HG03025 (cell line): ENCODE data around the gene ATP5F1D.

Source experiments
- ATAC-seq: cut with Tn5 transposase; IDR thresholded peaks from one replicate; pipeline ENCODE4 v1.9.1; 2021; ENCODE audit warnings: mild to moderate bottlenecking, moderate library complexity; ENCODE audit not compliant: unreplicated experiment, low FRiP score

ATP5F1D gene

GRCh38 chr19:1268226-1269064 lies 26.9 kb downstream of the ATP5F1D start:
- no peak for ATAC-seq

DNA sequence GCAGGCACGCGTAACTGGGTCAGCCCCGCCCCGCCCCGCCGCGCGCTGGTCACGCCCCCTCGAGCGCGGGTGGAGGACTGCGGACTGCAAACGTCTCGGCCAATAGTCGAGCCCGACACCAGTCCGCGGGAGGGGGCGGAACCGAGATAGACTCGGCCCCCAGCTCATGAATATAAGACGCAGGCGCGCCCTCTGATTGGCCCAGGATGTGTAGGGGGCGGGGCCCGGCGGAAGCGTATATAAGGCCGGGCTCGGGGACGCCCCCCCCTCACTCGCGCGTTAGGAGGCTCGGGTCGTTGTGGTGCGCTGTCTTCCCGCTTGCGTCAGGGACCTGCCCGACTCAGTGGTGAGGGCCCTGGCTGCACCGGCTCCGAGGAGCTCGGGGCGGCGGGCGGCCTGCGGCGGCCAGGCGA lies 27.5 kb downstream of the ATP5F1D start, which contains the start of gene CIRBP:
TSS of gene CIRBP (plus strand) at position 268 of the 413 bp plus-strand sequence. CDS start 1,602 bp downstream, outside the sequence.
- ATAC-seq = peak; percentile 55

GRCh38 chr19:1269478-1270212 lies 28.1 kb downstream of the ATP5F1D start:
- ATAC-seq = peak; percentile 23

DNA sequence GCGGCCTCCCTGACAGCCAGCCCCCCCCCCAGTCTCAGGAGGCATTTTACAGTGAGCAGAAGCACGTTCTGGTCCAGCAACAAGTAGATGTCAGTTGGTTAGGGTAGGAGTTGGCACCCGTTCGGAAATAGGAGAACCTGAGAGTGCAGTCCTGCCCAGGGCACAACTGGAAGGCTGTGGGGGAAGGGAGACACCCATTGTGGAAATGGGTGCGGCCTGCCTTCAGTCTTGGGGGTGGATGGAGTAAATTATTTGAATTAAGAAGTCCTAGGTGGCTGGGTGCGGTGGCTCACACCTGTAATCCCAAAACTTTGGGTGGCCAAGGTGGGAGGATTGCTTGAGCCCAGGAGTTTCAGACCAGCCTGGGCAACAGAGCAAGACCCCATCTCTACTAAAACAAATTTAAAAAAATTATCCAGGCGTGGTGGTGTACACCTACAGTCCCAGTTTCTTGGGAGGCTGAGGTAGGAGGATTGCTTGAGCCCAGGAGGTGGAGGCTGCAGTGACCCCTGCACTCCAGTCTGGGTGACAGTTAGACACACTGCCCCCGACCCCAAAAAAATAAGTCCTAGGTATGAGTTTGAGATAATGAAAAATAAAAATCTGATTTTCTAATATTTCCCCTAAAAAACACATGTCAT lies 28.8 kb downstream of the ATP5F1D start:
- no peak for ATAC-seq

GRCh38 chr19:1270854-1271527 lies 29.4 kb downstream of the ATP5F1D start:
- no peak for ATAC-seq

DNA sequence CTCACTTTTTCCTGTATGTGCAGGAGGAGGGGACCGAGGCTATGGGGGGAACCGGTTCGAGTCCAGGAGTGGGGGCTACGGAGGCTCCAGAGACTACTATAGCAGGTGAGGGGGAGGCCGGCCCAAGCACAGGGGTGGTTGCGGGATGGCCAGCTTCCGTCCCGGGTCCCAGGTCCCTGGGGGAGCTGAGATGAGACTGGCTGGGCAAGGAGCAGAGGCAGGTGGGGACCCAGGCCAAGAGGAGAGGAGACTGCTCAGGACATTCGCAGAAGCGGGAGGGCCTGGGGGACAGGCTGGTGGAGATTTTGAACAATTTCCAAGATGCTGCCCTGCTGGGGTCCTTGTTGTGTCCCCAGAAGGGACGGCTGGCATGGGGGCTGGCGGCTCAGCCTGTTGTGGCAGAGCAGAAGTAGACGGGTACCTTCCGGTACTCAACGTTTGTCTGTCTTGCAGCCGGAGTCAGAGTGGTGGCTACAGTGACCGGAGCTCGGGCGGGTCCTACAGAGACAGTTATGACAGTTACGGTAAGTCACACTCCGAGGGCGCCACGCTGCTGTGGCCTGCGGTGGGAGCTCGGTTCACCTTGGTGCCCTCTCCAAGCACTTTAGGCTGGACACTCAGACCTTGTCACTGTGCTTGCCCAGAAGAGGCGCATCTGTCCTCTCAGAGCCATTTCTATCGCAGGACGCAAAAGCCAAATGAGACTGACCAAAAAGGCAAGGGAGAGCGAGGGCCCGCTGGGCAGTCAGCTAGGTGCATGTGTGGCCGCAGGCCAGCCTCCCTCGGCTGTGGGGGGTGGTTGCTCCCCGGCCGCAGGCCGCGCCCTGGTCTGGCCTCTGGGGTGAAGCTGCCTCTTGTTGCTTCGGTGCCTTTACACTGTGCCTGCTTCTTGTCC lies 30.2 kb downstream of the ATP5F1D start:
- ATAC-seq = no peak

DNA sequence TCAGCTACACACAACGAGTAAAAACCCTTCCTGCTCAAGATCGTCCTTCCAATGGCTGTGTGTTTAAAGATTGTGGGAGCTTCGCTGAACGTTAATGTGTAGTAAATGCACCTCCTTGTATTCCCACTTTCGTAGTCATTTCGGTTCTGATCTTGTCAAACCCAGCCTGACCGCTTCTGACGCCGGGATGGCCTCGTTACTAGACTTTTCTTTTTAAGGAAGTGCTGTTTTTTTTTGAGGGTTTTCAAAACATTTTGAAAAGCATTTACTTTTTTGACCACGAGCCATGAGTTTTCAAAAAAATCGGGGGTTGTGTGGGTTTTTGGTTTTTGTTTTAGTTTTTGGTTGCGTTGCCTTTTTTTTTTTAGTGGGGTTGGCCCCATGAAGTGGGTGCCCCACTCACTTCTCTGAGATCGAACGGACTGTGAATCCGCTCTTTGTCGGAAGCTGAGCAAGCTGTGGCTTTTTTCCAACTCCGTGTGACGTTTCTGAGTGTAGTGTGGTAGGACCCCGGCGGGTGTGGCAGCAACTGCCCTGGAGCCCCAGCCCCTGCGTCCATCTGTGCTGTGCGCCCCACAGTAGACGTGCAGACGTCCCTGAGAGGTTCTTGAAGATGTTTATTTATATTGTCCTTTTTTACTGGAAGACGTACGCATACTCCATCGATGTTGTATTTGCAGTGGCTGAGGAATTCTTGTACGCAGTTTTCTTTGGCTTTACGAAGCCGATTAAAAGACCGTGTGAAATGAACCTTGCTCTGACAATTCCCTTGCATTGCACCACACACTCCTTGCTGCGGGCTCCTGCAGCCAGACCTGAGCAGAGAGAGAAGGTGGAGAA lies 31.1 kb downstream of the ATP5F1D start:
- ATAC-seq = no peak

DNA sequence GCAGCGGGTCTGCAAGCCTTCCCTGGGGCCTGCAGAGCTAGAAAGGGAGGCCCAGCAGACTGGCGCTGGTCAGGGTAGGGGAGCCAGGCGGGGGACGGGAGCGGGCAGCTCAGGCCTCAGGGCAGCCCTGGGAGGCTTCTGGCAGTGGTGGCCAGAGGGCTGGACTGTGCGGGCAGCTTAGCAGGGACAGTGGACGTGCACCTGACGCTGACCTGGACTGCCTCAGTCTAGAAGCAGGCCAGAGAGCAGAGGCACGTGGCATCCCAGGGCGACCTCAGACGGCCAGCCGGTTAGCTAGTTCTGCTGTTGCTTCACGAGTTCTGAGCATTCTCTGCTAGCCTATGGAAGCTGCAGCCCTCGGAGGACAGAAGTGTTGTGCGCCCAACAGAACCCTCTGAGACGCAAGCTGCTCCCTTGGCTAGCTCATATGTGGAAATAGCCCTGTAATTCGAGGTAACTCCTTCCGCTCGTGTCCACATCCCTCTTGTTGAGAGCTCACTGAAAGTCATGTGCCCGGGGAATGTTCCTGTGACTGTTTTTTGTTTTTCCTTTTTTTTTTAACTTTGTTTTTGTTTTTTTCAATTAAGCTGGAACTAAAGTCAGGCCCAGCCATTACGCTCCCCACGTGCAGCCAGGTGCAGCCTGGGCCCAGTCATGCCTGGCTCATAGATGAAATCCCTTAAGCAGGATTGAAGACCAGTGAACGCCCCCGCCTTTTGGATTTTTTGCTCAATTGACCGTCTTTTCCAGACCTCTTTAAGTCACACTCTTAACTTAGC lies 31.9 kb downstream of the ATP5F1D start:
- no peak for ATAC-seq

DNA sequence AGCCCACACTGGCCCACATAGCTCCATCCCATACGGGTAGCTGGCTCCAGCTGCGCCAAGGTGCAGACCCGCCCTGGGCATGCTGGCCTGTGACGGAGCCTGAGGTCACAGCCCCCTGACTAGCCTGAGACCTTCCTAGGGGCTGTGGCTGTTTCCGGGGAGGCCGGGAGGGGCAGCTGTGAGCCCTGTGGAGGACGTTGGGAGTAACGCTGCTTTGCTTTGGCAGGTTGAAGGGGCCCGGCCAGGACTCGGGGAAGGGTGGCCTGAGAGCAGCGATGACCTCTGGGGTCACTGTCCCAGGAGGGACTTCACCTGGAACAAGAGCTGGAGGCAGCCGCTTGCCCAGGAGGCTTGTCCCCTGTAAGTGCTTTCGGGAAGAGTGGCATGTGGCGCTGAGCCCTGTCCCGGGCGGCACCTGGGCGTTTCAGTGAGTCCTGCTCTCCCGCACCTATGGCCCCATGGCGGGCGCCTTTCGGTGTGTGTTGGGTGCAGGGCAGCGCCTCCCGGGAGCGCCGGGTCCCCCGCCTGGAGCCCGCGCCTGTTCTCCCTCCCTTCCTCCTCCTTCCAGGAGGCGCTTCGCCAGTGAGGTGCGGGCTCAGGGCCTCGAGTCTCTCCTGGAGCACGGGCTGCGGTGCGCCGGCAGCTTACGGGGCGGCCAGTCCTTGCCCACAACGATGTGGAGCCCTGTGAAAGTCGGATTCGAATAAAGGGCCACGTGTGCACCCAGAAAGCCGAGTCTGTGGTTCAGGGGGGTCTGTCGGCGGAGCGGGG lies 32.7 kb downstream of the ATP5F1D start:
- ATAC-seq = no peak

DNA sequence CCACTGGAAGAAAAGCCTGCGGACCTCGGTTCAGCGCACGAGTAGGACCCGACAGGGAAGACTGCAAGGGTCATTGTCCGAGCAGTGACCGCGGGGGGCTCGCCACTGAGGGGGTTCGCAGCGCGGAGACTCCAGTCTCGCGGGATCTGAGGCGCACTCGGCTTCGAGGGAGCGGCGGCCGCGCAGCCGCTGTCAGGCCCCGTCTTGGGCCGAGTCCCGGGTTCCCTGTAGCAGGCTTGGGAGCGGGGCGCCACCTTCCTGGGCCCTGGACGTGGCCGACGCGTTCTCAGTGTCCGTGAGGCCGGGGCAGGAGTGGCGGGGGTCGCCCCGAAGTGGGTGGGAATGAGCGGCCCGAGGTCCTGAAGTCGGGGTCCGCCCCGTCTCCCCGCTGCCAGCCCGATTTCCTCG lies 33.3 kb downstream of the ATP5F1D start:
- ATAC-seq = no peak

GRCh38 chr19:1275260-1275975 lies 33.9 kb downstream of the ATP5F1D start, which contains the start of gene FAM174C:
Gene FAM174C, plus strand, starts transcription at chr19:1275530. Its CDS starts 20 bp downstream, at chr19:1275550.
- ATAC-seq = peak; percentile 68

GRCh38 chr19:1275976-1276627 lies 34.6 kb downstream of the ATP5F1D start:
- ATAC-seq = peak; percentile 2

- no peak for ATAC-seq
Measured at GRCh38 chr19:1276628-1277022, 35.1 kb downstream of the ATP5F1D start.

DNA sequence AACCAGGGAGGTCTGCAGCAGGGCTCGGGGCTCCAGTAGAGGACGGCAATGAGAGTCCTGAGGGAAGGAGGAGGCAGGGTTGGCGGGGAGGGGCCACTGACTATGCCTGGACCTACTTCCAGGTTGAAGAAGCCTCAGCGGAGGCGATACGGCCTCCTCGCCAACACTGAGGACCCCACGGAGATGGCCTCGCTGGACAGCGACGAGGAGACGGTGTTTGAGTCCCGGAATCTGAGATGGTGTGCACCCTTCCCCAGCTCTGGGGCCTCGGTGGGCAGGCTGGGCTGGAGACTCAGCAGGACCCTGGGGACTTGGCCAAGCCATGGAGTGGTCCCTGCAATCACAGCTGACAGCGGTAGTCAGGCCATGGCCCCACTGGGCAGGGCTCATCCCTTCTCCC lies 35.5 kb downstream of the ATP5F1D start:
- no peak for ATAC-seq

GRCh38 chr19:1278074-1278473 lies 36.5 kb downstream of the ATP5F1D start:
- no peak for ATAC-seq
